Upper lobe of right lung (tissue), 1 donor: ENCODE measurements around the gene CNKSR1. TPM values are rescaled to one million over a fixed set of nuclear protein-coding genes. Genes with fewer than 3 reads are reported as not detected.

Experiments
- ATAC-seq: fragments of 200-7000 bp; cut with Tn5 transposase; one replicate; pipeline ENCODE4 v1.9.1; 2020; ENCODE audit warnings: mild to moderate bottlenecking, moderate library complexity
- DNase-seq: peaks from one replicate; pipeline ENCODE4 v3.0.0-alpha.2; 2020
- H3K27ac ChIP-seq: fragments of 200-600 bp; one replicate; pipeline ENCODE4 v1.8.0; 2022
- H3K27me3 ChIP-seq: fragments of 200-600 bp; one replicate; pipeline ENCODE4 v1.8.0; 2022; ENCODE audit warnings: mild to moderate bottlenecking
- H3K36me3 ChIP-seq: fragments of 200-600 bp; one replicate; pipeline ENCODE4 v1.8.0; 2022
- H3K4me1 ChIP-seq: fragments of 200-600 bp; one replicate; pipeline ENCODE4 v1.8.0; 2022
- H3K4me3 ChIP-seq: fragments of 200-600 bp; one replicate; pipeline ENCODE4 v1.8.0; 2022; ENCODE audit warnings: mild to moderate bottlenecking
- H3K9me3 ChIP-seq: fragments of 200-600 bp; one replicate; pipeline ENCODE4 v1.8.0; 2022
- intact Hi-C: fragments of 100-400 bp; cut with DNase I; formaldehyde crosslinking; loops from one replicate; pipeline ENCODE4 v1.11.0; 2022
- total RNA-seq: library from RNA; stranded (reverse); fragmentation: NEBNext Ultra II Directional; extraction: Animal tissue kit (Norgen Biotek cat#: 25700); gene quantifications from one replicate; pipeline ENCODE4 v1.2.1, GENCODE V29; 2021
- TF ChIP-seq, protein P1 (sequence below): fragments of 200-600 bp; IDR thresholded peaks from one replicate; pipeline ENCODE4 v1.8.0; 2022; ENCODE audit warnings: antibody characterized with exemption
- donor health status: DM: no; HTN: yes; CAD: no; lungs with severe emphysema.

Gene CNKSR1
- total RNA-seq, 1 donor from 2014 or later: 21.6 TPM

- no peak for ATAC-seq
- H3K36me3 ChIP-seq: no peaks in the 10 kb centered on the region
- H3K4me3 ChIP-seq: no peak overlapping the region
- no peak for DNase-seq
- TF ChIP-seq, protein P1, sequence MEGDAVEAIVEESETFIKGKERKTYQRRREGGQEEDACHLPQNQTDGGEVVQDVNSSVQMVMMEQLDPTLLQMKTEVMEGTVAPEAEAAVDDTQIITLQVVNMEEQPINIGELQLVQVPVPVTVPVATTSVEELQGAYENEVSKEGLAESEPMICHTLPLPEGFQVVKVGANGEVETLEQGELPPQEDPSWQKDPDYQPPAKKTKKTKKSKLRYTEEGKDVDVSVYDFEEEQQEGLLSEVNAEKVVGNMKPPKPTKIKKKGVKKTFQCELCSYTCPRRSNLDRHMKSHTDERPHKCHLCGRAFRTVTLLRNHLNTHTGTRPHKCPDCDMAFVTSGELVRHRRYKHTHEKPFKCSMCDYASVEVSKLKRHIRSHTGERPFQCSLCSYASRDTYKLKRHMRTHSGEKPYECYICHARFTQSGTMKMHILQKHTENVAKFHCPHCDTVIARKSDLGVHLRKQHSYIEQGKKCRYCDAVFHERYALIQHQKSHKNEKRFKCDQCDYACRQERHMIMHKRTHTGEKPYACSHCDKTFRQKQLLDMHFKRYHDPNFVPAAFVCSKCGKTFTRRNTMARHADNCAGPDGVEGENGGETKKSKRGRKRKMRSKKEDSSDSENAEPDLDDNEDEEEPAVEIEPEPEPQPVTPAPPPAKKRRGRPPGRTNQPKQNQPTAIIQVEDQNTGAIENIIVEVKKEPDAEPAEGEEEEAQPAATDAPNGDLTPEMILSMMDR: no peak
- H3K9me3 ChIP-seq: no peaks in the 10 kb centered on the region
- no peaks in the 10 kb centered on the region for H3K27me3 ChIP-seq
- H3K27ac ChIP-seq: no peak overlapping the region
- intact Hi-C loops: no loop called here
- H3K4me1 ChIP-seq: peaks cover 18% of the 10 kb centered on the region
These were observed 10.5 kb upstream of the CNKSR1 start for GRCh38 chr1:26166719-26167281.

DNA sequence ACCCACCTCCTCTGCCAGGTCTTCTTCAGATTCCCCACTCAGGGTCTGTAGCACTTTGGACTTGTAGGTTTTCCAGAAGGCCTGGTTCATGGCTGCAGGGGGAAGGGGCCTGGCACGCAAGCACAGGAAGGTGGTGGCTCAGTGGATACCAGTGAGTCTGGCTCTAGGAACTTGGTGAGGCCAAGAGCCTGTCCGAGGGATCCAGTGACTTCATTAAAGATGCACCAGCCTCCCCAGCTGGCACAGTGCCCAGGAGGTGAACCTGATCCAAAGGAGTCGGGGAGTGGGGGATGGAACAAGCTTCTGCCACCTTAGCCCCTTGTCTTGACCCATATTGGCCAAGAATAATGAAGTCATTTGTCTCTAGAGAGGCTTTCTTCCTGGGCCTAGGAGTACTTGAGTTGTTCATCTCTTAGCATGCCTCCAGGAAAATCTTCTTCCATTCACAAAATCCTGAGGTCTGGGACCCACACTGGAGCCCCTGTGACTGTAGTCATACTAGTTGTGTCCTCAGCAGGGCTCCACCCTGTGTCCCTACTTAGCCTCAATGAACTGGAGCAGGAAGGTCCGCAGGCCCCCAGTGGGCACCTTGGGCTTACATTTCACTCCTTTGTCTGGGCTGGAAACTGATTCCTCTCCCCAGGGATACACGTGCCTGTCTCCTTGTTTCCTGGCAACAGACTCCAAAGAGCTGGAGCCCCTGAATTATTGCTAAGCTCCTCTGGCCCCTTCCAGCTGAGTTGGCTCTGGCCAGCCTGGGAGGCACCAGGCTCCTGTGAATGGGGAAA is 8.7 kb upstream of the CNKSR1 start, which contains the start of gene C1orf232:
Gene C1orf232, minus strand, starts transcription at position 554 of the 788 bp plus-strand sequence. Its CDS starts 464 bp downstream, at position 90.
- ATAC-seq: no peak
- Histone ChIP-seq H3K27me3 (no peaks in the 10 kb centered on the region), H3K4me1 (peaks cover 12% of the 10 kb centered on the region), H3K27ac (peak within 1 kb of the TSS; percentile 86), H3K36me3 (no peaks in the 10 kb centered on the region), H3K9me3 (no peaks in the 10 kb centered on the region), H3K4me3 (peak within 1 kb of the TSS; percentile 91)
- intact Hi-C loops: no loop called here
- DNase-seq: no peak
- TF ChIP-seq, protein P1: no peak

GRCh38 chr1:26169198-26169554 is 8.1 kb upstream of the CNKSR1 start:
- H3K36me3 ChIP-seq: no peaks in the 10 kb centered on the region
- peak overlapping the region; percentile 91 for H3K4me3 ChIP-seq
- intact Hi-C loops: no loop called here
- peak overlapping the region; percentile 86 for H3K27ac ChIP-seq
- DNase-seq (no peak), ATAC-seq (no peak)
- no peaks in the 10 kb centered on the region for H3K9me3 ChIP-seq
- peaks cover 8% of the 10 kb centered on the region for H3K4me1 ChIP-seq
- H3K27me3 ChIP-seq: no peaks in the 10 kb centered on the region
- TF ChIP-seq, protein P1: no peak

DNA sequence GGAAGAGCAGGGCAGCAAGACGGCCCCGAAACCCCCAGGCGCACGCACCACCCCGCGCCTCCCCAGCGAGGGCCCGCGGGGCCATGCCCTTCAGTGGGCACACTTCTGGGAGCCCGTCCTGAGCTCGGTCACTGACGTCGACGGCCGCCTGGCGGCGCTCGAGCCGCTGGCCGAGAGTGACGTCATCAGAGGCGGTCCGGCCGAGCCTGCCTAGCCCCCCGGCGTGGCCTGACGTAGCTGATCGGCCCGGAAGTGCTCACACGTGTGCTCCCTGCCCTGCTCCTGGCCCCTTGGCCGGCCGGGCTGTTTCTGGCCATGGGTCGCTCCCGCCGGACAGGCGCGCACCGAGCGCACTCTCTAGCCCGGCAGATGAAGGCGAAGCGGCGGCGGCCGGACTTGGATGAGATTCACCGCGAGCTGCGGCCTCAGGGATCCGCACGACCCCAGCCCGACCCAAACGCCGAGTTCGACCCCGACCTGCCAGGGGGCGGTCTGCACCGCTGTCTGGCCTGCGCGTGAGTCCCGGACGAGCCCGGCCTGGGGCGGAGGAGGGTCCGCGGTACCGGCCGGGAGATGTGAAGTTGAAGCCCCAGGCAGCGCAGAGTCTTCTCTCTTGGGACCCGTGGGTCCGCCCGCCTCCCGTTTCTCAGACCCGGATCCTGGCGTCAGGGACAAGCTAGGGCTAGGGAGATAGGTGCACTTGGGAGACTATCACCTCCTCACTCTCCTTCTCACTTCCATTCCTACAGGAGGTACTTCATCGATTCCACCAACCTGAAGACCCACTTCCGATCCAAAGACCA is 7.4 kb upstream of the CNKSR1 start, which contains the start of gene ZNF593:
Gene ZNF593, plus strand, starts transcription at position 240 of the 803 bp plus-strand sequence. Its CDS starts 76 bp downstream, at position 316.
- TF ChIP-seq, protein P1: peak; percentile 84
- intact Hi-C loops: no loop called here
- H3K4me1 ChIP-seq: peaks cover 8% of the 10 kb centered on the region

DNA sequence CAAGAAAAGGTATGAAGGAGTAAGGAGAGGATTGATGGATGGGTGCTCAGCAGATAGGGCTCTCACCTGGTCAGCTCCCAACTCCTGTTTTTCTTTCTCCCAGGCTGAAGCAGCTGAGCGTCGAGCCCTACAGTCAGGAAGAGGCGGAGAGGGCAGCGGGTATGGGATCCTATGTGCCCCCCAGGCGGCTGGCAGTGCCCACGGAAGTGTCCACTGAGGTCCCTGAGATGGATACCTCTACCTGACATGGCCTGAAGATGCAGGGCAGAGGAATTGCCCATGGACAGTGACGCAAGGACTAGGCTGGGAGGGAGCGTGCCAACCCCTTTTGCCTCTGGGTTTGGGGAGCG is 6.8 kb upstream of the CNKSR1 start:
- intact Hi-C loops: no loop called here
- H3K9me3 ChIP-seq: no peaks in the 10 kb centered on the region
- DNase-seq (no peak), ATAC-seq (no peak)
- H3K27ac ChIP-seq: peak overlapping the region; percentile 86
- H3K4me1 ChIP-seq: peaks cover 8% of the 10 kb centered on the region
- peak overlapping the region; percentile 91 for H3K4me3 ChIP-seq
- H3K36me3 ChIP-seq: no peaks in the 10 kb centered on the region
- no peaks in the 10 kb centered on the region for H3K27me3 ChIP-seq
- TF ChIP-seq, protein P1: no peak

More for the DNA sequence above, 7.4 kb upstream of the CNKSR1 start, which contains the start of gene ZNF593:
- no peaks in the 10 kb centered on the region for H3K36me3 ChIP-seq
- H3K4me3 ChIP-seq: peak within 1 kb of the TSS; percentile 91
- peak within 1 kb of the TSS; percentile 86 for H3K27ac ChIP-seq
- DNase-seq (peak; percentile 97), ATAC-seq (peak; percentile 97)
- H3K27me3 ChIP-seq: no peaks in the 10 kb centered on the region
- H3K9me3 ChIP-seq: no peaks in the 10 kb centered on the region
